Measurements from ENCODE around the gene SVOP.
A peak's percentile ranks its signal among the peaks of the same experiment; 100 is the strongest.

The SVOP gene

DNA sequence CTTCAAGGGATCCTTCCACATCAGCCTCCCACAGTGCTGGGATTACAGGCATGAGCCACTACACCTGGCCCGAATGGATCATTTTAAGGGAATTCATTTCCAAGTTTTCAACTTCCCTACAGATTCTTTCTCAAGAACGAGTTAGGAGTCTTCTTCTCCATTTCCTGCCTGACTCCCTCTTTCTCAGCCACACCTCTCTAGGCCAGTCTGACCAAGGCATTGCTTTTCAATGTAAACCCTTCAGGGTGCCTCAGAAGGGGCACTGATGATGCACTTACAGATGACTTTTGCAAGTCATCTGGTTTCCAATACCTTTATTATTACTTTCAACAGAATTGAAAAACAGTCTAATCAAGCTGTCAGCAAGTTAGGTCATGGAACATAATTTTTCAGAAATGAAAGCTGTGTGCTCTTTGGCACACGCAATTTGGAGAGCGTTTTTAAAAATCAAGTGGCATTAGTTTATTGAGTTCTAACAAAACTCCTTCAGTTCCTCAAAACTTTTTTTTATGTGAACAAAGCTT is 47.2 kb downstream of the SVOP start:
- DNase-seq (no peak), ATAC-seq (no peak)

DNA sequence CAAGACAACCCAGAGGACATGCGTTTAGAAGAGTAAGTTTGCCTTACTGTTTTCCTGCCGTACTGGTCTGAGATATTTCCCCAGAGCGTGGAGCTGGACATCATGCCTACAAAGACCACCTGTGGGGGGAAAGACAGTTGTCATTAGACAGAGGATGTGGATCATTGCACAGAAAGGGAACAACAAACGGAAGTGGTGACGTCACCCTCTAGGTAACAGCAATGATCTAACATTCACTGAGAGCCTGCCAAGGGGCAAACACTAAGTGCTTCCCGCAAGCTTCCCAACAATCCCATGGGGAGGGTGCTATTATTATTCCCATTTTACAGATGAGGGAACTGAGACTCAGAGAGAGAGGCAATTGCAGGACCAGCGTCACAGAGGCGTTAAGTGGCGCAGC is 48.5 kb downstream of the SVOP start:
- ATAC-seq (no peak), DNase-seq (no peak)

DNA sequence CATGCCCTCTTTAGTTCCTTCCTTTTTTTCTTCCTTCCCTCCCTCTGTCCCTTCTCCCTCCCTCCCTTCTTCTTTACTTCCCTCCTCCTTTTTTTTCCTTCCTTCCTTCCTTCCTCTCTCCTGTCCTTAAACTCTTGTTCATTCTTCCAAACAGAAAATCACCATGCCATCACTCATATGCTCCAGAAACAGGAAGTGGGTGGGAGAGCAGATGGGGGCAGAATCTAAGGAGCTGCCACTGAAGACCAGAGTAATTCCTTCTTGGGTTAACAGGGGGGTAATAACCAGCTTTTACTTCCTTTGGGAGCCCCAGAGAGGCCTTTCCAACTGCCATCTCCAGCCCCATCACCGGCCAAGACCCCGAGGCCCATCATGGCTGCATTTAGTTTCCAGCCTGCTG is 51.2 kb downstream of the SVOP start:
- DNase-seq (no peak), ATAC-seq (no peak)

DNA sequence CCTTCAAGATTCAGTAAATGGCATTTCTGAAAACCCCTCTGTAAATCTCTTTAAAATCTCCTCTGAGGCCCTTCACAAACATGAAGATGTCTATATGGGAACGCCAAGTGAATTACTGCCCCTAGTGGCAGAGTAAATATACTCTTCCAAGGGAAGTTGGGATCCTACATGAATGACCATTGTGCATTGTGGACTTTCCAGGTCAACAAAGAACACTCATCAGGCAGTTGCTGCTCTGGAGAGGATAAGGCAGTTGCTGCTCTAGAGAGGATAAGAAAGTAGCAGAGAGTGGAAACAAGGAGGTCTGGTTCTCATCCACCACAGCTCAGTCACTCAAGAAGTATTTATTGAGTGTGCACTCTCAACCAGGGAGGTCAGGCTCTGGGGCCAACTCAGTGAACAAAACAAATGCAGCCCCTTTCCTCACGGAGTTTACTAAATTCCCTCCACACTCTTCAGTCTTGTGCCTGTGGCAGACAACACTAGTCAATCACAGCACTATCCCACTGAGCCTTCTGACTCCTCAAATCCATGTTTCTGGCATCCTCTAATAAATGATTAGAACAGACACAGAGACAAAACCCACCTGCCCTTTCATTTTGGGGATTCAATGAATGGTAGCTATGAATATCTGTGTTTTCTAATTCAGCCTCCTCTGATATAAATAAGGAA is 52.9 kb downstream of the SVOP start:
- DNase-seq (no peak), ATAC-seq (no peak)

DNA sequence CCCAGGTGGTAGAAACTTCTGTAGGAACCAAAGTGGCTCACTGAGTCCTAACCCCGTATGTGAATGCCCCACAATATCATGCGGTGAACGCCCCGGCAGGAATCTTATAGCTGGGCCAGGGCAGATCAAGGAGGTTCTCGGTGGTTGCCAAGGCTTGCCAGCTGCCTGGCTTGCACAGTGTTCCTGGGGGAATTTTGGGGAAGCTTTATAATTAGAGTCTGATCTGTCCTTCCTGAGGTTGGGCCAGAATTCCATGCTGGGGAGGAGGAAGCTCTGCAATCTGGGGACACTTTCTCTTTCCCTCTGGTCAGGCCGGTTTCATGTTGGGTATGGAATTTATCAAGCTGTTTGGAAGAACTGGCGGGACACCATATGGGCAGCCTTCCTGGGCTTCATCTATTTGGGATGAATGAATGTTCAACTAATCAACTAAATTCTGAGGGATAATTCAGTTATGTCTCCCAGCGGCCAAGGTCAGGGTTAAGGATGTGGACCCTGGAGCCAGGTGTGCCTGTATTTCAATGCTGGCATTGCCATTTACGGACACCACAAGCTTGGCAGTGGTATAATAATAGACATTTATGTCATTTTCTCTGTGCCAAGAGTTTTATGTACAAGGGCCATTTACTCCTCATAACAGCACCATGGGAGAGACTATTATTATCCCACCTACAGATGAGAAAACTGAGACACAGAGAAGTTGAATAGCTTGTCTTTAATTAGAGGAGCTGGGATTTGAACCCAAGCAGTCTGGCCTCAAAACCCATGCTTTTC is 54.3 kb downstream of the SVOP start:
- ATAC-seq: no peak

DNA sequence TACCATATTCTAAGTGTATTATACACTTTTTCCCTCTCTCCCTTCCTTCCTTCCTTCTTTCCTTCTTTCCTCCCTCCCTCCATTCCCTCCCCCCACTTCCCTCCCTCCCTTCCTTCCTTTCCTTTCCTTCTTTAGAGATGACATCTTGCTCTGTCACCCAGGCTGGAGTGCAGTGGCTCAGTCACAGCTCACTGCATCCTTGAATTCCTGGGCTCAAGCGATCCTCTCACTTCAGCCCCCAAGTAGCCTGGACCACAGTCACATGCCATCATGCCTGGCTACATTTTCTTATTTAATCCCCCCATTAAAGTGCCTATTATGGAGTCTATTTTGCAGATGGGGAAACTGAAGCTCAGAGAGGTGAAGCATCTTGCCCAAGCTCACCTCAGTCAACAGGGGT is 55.0 kb downstream of the SVOP start:
- DNase-seq: no peak
- no peak for ATAC-seq

More for the DNA sequence above, 54.3 kb downstream of the SVOP start:
- no peak for DNase-seq

DNA sequence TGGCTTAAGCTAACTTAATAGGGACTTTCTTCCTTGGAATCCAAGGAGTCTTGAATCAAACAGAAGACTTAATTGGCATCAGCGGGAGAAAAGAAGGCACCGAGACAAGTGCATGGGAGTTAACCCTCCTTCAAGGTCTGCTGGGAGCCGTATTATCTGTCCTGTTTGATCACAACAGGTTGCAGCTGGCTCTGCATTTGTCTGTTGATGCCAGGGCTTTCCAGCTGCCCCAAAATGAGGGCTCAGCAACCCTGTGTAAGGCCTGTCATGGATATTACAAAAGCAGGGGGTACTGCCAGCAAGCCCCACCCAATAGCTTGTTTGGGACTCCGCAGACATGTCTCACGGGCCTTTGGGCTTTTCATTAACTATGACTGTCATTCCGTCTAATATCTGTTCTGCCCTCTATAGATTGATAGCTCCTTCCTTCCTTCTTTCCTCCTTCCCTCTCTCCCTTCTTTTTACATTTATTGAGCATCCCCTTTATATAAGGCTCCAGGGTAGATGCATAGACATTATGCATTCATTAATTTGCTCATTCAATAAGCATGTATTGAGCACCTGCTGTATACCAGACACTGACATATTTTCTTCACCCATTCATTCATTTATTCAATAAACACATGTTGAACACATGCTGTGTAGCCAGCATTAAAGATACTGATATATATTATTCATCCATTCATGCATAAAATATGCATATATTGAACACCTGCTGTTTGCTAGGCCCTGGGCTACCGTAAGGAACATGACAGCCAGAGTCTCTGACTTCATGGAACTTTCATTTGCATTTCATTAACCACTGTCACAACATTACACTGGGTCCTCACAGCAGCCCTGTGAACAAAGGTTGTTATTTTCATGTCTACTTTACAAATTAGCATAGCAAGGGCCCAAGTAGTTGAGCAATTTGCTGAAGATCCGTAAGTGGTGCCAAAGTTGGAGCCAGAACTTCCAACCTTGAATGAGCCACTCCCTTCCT is 56.2 kb downstream of the SVOP start:
- no peak for DNase-seq

DNA sequence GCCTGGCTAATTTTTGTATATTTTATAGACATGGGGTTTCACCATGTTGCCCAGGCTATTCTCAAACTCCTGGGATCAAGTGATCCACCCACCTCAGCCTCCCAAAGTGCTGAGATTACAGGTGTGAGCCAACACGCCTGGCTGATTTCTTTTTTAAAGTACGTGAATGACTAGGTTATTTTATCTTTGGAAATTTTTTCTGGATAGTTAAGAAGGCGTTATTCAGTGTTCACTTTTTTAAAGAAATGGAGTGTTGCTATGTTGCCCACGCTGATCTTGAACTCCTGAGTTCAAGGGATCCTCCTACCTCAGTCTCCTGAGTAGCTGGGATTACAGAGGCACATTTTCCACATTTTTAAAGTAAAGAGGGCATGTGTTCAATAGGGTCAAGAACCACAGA is 58.6 kb downstream of the SVOP start:
- no peak for DNase-seq
- no peak for ATAC-seq

More for the DNA sequence above, 56.2 kb downstream of the SVOP start:
- ATAC-seq: no peak

DNA sequence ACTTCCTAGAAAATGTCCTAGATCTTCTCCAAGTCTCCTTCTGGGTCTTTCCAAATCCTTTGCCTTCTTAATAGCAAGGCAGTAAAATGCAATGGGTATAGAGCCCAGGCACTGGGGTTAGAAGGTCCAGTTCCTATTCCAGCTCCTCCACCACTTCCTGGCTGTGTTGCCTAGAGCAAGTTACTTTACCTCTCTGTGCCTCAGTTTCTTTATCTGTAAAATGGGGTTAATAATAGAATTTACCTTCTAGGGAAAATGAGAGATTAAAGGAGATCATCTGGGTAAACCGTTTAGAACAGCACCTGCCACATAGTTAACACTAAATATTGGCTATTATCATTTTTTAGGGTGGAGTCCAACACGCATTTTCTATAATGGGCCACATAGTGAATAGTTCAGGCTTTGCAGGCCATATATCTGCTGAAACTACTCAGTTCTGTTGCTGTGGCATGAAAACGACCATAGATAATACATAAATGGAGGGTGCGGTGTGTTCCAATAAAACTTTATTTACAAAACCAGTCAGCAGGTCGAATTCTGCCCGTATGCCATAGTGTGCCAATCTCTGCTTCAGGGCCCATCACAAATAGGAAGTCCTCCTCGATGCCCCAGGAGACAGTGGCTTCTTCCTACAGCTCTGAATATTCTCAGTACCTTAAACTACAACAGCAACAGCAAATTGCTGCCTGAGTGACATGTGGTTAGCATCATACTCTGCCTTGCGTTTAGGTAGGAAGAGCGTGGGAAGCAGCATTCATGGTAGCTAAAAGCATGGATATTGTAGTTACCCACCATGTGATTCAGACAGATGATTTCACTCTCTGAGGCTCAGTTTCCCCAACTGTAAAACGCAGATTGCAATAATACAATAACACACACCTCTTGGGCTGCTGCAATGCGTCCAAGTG is 60.9 kb downstream of the SVOP start:
- ATAC-seq: no peak

DNA sequence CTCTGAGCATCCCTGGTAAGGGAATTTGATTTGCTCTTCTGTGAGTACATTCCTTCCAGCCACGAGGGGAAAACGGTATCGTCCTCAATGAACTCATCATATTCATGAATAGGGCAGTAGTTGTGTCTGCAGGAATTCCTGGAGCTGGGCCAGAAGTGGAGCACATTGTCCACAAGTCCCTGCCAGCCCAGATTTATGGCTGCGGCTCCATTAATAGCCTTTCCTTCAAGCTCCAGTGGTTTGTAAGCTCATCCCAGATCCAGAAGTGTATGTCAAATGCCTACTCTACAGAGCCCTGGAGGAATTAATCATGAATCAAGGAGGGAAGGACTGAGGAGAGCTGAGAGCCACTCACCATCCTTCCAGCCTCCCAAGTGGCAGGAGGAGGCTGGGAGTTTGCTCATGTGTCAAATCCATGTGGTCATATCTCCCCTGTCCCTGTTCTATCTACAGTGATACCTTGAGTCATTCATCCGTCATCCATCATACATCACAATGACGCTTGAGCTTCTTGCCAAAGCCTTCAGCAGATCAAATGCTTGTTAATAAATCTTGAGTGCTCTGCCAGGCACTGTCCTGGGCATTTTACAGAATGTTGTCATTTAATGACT is 65.5 kb downstream of the SVOP start:
- DNase-seq (no peak), ATAC-seq (no peak)

More for the DNA sequence above, 60.9 kb downstream of the SVOP start:
- DNase-seq: no peak

DNA sequence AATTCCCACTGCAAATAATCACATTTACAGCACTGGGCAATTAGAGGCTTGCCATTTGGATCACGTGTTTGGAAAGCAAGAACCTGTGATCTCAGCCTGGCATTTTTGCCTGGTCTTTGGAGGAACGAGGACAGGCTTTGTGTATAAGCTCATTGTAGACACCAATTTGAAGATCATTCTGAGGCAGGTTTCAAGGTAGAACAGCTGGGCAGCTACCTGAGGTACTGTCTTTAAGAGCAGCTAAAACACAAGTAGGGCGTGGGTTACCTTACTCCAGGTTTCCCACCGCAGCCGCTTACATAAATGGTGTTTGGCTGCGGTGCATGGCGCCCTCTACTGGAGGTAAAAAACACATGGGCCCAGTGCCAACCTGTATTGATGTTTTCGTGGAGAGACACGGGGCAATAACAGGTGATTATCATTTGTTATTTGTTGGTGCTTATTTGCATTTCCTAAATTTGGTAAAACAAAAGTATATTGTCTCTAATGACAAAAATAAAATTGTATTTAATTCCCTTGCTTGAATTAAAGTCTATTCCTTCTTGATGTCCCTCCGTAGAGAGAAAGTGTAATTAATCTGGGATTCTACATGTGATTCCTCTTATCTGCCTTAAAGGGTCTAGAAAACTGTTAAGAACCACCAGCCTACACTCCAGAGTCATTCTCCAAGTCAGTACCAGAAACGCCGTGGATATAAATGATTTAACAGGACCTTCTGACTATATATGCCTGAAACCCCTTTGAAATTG is 69.7 kb downstream of the SVOP start:
- DNase-seq (peak; percentile 71), ATAC-seq (peak; percentile 61)

DNA sequence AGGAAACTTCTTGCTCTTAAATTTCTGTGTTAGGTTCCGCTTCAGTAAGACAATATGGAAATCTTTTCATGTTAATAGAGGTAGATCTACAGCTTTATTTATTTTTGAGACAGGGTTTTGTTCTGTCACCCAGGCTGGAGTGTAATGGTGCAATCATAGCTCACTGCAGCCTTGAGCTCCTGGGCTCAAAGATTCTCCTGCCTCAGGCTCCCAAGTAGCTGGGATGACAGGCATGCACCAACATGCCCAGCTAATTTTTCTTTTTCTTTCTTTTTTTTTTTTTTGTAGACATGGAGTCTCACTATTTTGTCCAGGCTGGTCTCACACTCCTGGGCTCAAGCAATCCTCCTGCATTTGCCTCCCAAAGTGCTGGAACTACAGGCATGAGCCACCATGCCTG is 70.9 kb downstream of the SVOP start:
- ATAC-seq (no peak), DNase-seq (no peak)

DNA sequence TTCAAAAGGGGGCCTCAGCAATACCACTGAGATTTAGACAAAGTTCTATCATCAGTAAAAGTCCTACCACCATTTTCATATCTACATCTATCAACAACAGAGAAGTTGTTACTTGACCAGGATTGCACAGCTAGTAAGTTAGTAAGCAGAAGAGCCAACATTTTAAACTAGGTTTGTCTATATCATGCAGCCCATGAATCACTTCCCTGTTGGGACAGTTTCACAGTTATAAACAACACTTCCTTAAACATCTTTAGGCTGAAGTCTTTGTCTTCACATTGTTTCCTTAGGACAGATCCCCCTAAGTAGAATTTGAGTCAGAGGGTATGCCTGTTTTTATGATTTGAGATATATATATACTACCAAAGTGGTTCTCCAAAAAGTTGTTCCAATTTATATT is 72.5 kb downstream of the SVOP start:
- no peak for DNase-seq

DNA sequence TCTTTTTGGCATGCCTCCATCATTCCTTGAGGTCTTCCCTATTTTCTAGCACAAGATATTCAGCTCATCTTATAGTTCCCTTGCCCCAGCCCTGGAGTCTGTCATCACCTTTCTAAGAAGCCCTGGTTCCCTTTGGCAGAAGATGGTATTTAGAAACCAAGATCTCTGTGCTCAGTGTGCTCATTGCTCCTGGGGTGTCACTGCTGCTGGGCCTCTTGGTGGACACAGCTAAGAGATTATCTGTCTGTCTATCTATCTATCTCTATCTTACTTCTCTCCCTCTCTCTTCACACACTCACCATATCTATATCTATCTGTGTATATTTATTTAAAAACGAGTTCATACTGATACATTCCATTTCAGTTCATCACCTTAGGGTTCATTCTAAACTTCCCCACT is 73.8 kb downstream of the SVOP start:
- DNase-seq: no peak
- no peak for ATAC-seq

More for the DNA sequence above, 72.5 kb downstream of the SVOP start:
- no peak for ATAC-seq

DNA sequence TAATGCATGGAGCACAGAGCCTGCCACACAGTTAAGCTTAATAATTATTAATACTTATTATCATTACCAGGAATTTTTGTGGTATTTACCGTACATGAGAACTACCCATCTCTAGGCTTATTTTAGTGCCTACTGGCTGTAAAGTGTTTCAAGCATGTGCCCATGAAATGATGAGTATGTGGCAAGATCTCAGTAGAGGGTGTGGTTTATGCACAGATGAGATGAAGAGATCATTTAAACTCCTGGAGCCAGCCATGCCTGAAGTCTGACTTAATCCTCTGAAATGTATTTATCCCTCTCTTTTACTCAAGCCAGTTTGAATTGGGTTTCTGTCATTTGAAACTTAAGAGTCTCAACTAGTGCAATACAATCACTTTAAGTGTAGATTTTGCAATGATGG is 80.7 kb downstream of the SVOP start:
- ATAC-seq (no peak), DNase-seq (no peak)

DNA sequence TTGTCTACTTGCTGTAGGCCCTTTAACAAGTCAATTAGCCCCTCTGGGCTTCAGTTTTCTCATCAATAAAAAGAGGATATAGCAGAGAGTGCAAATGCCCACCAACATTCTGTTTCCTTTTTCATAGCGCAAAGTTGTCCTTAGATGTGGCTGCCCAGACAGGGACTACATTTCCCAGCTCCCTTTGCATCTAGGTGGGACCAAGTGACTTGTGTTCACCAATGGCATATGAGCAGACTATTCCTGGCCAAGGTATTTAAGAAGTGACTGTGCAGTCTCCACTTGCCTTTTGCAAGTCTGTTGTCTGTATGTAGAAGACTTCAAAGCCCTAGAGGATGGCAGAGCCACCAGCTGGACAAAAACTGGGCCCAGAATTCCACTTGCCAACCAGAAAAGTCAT is 81.3 kb downstream of the SVOP start:
- DNase-seq: no peak
- peak; percentile 69 for ATAC-seq

DNA sequence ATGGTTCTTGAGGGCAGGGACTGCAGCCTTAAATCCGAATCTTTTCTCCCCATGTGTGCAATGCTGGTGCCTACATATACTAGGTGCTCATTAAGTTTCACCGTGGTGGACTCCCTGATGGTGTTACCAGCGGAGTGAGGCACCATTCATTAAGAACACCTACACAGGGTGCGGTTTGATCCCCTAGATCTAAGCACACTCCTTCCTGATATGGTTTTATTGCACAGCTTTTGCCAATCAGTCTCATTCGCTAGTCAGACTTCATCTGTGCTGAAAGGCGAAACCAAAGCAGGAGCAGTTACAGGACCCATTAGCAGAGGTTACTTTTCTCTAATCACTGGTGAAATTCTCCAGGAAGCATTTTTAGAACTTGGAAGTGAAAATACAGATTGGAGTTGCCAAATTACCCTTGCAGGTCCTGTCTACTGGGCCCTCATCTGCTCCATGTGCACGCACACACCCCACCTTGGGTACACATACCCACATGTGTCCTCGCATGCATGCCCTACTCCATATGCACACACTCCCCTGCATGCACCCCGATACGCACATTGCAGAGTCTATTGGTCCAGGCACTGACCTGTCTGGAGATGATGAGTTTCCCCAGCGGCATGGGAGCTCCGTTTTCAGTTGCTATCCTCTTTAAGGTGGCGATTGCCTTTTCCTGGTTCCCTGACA is 82.5 kb downstream of the SVOP start:
- DNase-seq: no peak

DNA sequence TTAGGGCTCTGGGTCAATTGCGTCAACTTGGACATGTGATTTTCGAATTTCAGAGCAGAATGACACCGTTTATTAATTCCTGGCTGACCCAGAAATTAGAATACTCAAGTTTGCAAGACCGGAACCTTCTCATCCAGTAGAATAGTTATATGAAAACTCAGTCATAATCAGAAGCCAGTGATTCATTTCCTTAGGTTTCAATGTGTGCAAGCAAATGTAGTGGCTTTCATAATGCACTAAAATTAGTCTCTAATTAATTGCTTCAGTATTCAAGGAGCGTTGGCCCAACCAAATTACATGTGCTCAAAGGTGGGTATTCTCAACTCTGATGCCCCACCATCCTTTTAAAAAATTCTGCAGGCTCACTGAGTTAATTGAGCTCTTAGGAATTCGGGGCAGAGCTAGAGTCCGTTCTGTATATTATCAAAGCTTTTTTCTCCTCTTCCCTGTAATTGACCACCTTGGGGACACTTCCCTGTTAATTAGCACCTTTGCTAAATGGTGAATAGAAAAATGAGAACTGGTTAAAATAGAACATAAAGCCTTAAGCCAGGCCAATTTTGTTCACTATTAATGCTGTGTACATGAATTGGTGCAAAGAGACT is 85.6 kb downstream of the SVOP start:
- no peak for ATAC-seq

More for the DNA sequence above, 82.5 kb downstream of the SVOP start:
- ATAC-seq: no peak

DNA sequence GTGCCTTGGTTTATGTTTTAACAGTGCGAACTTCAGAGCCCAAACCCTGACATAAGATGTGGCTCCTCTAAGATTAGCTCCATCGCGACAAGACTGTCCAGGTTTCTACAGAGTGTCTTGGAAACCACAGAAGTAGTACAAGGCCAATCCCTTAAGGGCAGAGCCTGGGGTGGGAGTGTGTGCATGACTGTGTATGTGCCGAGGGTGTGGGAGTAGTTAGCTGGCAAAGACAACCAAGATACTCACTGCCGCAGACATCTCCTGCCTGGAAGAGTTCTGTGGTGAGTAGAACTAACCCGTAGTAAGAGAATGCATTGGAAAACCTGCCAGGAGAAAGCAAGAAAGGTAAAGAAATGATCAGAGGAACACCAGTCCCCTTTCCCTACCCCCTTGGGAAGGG is 86.9 kb downstream of the SVOP start:
- ATAC-seq: no peak

More for the DNA sequence above, 85.6 kb downstream of the SVOP start:
- DNase-seq: no peak

More for the DNA sequence above, 86.9 kb downstream of the SVOP start:
- DNase-seq: no peak

Measured in stimulated activated naive CD8-positive, alpha-beta T cell treated with anti-CD3 and anti-CD28 coated beads, Interleukin-15, Interleukin-2, amounts not matched to agents 100 U/mL and 50 U/mL, for 24 hours (primary cell).